Type B pancreatic cell (in vitro differentiated cells): ENCODE results near the gene BOK. TPM values are rescaled to one million over a fixed set of nuclear protein-coding genes. Genes with fewer than 3 reads are reported as not detected.

Experiments used
- DNase-seq: peaks from one replicate; pipeline ENCODE4 v3.0.0; 2021; ENCODE audit warnings: mixed read lengths; ENCODE audit not compliant: unreplicated experiment; ENCODE audit errors: extremely low spot score
- H3K27ac Mint-ChIP-seq: 2 replicates; pipeline ENCODE4 v1.8.0; 2021; ENCODE audit warnings: mild to moderate bottlenecking, mixed read lengths
- H3K27me3 Mint-ChIP-seq: 2 replicates; pipeline ENCODE4 v1.8.0; 2021; ENCODE audit warnings: mixed read lengths
- H3K36me3 Mint-ChIP-seq: 2 replicates; pipeline ENCODE4 v1.8.0; 2021; ENCODE audit warnings: mixed read lengths
- H3K4me1 Mint-ChIP-seq: one replicate; pipeline ENCODE4 v1.8.0; 2021; ENCODE audit warnings: mixed read lengths; ENCODE audit not compliant: unreplicated experiment
- H3K4me3 Mint-ChIP-seq: 2 replicates; pipeline ENCODE4 v1.8.0; 2021; ENCODE audit warnings: mild to moderate bottlenecking, mixed read lengths
- H3K9me3 Mint-ChIP-seq: 2 replicates; pipeline ENCODE4 v1.8.0; 2021; ENCODE audit warnings: mixed read lengths
- CTCF ChIP-seq: fragments of 200-600 bp; sonication (generic); conservative IDR thresholded peaks from 2 replicates; pipeline ENCODE4 v1.5.0; 2021; ENCODE audit warnings: antibody characterized with exemption, mild to moderate bottlenecking
- long read RNA-seq: library from polyadenylated mRNA; unstranded; transcript quantifications from one replicate; pipeline ENCODE4 v2.0.0, GENCODE V29; 2020
- total RNA-seq: library from RNA; stranded (reverse); gene quantifications from 2 replicates; pipeline ENCODE4 v1.2.1, GENCODE V29; 2021; ENCODE audit warnings: low replicate concordance

Gene BOK
- 41.5 and 108 TPM in 2 replicates for total RNA-seq
- long read RNA-seq, partial matches to known transcripts, result 9 of 19 reads
- long read RNA-seq, other reads (novel, unspliced or antisense), result 10 of 19 reads

- no peak for TF ChIP-seq CTCF
- H3K27ac Mint-ChIP-seq, result peak within 1 kb of the TSS; percentile 76
- H3K27me3 Mint-ChIP-seq, result peaks cover 23% of the 10 kb centered on the region
- peaks cover 4% of the 10 kb centered on the region for H3K36me3 Mint-ChIP-seq
- H3K4me1 Mint-ChIP-seq, result no peaks in the 10 kb centered on the region
- peak within 1 kb of the TSS; percentile 87 for H3K4me3 Mint-ChIP-seq
- peaks cover 4% of the 10 kb centered on the region for H3K9me3 Mint-ChIP-seq
- no peak for DNase-seq
Observed at GRCh38 chr2:241558532-241559322, at the start of gene BOK. Gene BOK (plus strand): TSS chr2:241558745. CDS start chr2:241559484, 739 bp downstream.

- no peaks in the 10 kb centered on the region for H3K9me3 Mint-ChIP-seq
- H3K27me3 Mint-ChIP-seq, result no peaks in the 10 kb centered on the region
- peak overlapping the region; percentile 86 for H3K27ac Mint-ChIP-seq
- peak overlapping the region; percentile 90 for H3K4me3 Mint-ChIP-seq
- TF ChIP-seq CTCF, result no peak
- H3K36me3 Mint-ChIP-seq, result no peaks in the 10 kb centered on the region
- no peak for DNase-seq
- H3K4me1 Mint-ChIP-seq, result peaks cover 10% of the 10 kb centered on the region
Observed at GRCh38 chr2:241509155-241509784, 49.3 kb upstream of the BOK start.

- Mint-ChIP-seq H3K9me3 (no peaks in the 10 kb centered on the region), H3K4me3 (no peak overlapping the region), H3K27ac (no peak overlapping the region), H3K4me1 (peaks cover 10% of the 10 kb centered on the region), H3K27me3 (no peaks in the 10 kb centered on the region), H3K36me3 (no peaks in the 10 kb centered on the region)
- DNase-seq, result no peak
- no peak for TF ChIP-seq CTCF
Observed at GRCh38 chr2:241511091-241511741, 47.3 kb upstream of the BOK start.

GRCh38 chr2:241514553-241514952 lies 44.0 kb upstream of the BOK start:
- Mint-ChIP-seq H3K4me3 (no peak overlapping the region), H3K4me1 (peaks cover 2% of the 10 kb centered on the region), H3K27me3 (no peaks in the 10 kb centered on the region), H3K9me3 (peaks cover 5% of the 10 kb centered on the region), H3K36me3 (peaks cover 5% of the 10 kb centered on the region), H3K27ac (no peak overlapping the region)
- TF ChIP-seq CTCF, result no peak
- DNase-seq, result no peak

GRCh38 chr2:241514986-241515737 lies 43.4 kb upstream of the BOK start:
- TF ChIP-seq CTCF, result no peak
- Mint-ChIP-seq H3K4me3 (no peak overlapping the region), H3K27ac (no peak overlapping the region), H3K9me3 (peaks cover 5% of the 10 kb centered on the region), H3K36me3 (peaks cover 5% of the 10 kb centered on the region), H3K4me1 (no peaks in the 10 kb centered on the region), H3K27me3 (no peaks in the 10 kb centered on the region)
- no peak for DNase-seq
